Natural killer cell (primary cell): ENCODE results near the gene ZNF121. TPM values are rescaled to one million over a fixed set of nuclear protein-coding genes. Genes with fewer than 3 reads are reported as not detected.

Experiments used
- ATAC-seq, 3 donors: fragments of 150-1000 bp in 2 of 3; fragments of 200-7000 bp in 1 of 3; cut with Tn5 transposase; 1 replicate in 1 of 3; 2 replicates in 2 of 3; pipeline ENCODE4 v1.10.0; 2021; ENCODE audit warnings: mild to moderate bottlenecking in 2 of 3, moderate library complexity in 2 of 3
- DNase-seq, 2 donors: peaks; one replicate each; pipeline versions ENCODE4 v3.0.0 to v3.0.0-alpha.2; 2013 to 2021; ENCODE audit warnings: mixed read lengths in 1 of 2
- H3K27ac ChIP-seq: one replicate; pipeline ENCODE4 v1.5.1; 2013; ENCODE audit warnings: mild to moderate bottlenecking, low read length
- H3K27me3 ChIP-seq: one replicate; pipeline ENCODE4 v1.6.1; 2013; ENCODE audit warnings: low read length; ENCODE audit not compliant: control insufficient read depth, insufficient read depth
- H3K36me3 ChIP-seq: one replicate; pipeline ENCODE4 v1.6.1; 2013; ENCODE audit warnings: low read length; ENCODE audit not compliant: control insufficient read depth, insufficient read depth
- H3K4me1 ChIP-seq: one replicate; pipeline ENCODE4 v1.6.1; 2013; ENCODE audit warnings: low read length; ENCODE audit not compliant: control insufficient read depth, insufficient read depth
- H3K4me3 ChIP-seq: one replicate; pipeline ENCODE4 v1.5.1; 2013; ENCODE audit warnings: low read length
- H3K9me3 ChIP-seq: one replicate; pipeline ENCODE4 v1.6.1; 2013; ENCODE audit warnings: low read length; ENCODE audit not compliant: control insufficient read depth, insufficient read depth
- H3K27ac Mint-ChIP-seq, 2 donors: one replicate each; pipeline ENCODE4 v1.8.0; 2022; ENCODE audit warnings: mild to moderate bottlenecking in 2 of 2, mixed read lengths in 2 of 2, moderate library complexity in 1 of 2
- H3K27me3 Mint-ChIP-seq, 2 donors: one replicate each; pipeline ENCODE4 v1.8.0; 2022; ENCODE audit warnings: low read depth in 2 of 2, mixed read lengths in 2 of 2
- H3K36me3 Mint-ChIP-seq: one replicate; pipeline ENCODE4 v1.8.0; 2022; ENCODE audit warnings: mixed read lengths
- H3K4me1 Mint-ChIP-seq, 2 donors: one replicate each; pipeline ENCODE4 v1.8.0; 2022; ENCODE audit warnings: mixed read lengths in 2 of 2
- H3K4me3 Mint-ChIP-seq: one replicate; pipeline ENCODE4 v1.8.0; 2022; ENCODE audit warnings: mild to moderate bottlenecking, moderate library complexity, mixed read lengths
- H3K9me3 Mint-ChIP-seq, 2 donors: one replicate each; pipeline ENCODE4 v1.8.0; 2022; ENCODE audit warnings: mixed read lengths in 2 of 2
- WGBS: methylation state at CpG from one replicate; pipeline ENCODE4 v1.1.7; 2013; ENCODE audit warnings: missing lambda C conversion rate; ENCODE audit not compliant: insufficient coverage; 5-methylcytosine and 5-hydroxymethylcytosine counted together
- intact Hi-C: fragments of 100-400 bp; cut with micrococcal nuclease; formaldehyde crosslinking; loops from one replicate; pipeline ENCODE4 v1.14.2; 2022
- total RNA-seq, 4 donors: library from RNA; stranded (reverse); fragments of 120-200 nt in 1 of 4; gene quantifications; one replicate each; pipeline versions ENCODE4 v1.2.3 to v1.2.4, GENCODE V29; 2013 to 2022
- TF ChIP-seq, protein P1 (sequence below): fragments of 200-600 bp; IDR thresholded peaks from one replicate; pipeline ENCODE4 v1.8.0; 2022; ENCODE audit warnings: antibody characterized with exemption

The ZNF121 gene
- 10 to 100 TPM; 32.9 to 35.7 (median 33.1) TPM for total RNA-seq
- 52.5 TPM for total RNA-seq (2013)

DNA sequence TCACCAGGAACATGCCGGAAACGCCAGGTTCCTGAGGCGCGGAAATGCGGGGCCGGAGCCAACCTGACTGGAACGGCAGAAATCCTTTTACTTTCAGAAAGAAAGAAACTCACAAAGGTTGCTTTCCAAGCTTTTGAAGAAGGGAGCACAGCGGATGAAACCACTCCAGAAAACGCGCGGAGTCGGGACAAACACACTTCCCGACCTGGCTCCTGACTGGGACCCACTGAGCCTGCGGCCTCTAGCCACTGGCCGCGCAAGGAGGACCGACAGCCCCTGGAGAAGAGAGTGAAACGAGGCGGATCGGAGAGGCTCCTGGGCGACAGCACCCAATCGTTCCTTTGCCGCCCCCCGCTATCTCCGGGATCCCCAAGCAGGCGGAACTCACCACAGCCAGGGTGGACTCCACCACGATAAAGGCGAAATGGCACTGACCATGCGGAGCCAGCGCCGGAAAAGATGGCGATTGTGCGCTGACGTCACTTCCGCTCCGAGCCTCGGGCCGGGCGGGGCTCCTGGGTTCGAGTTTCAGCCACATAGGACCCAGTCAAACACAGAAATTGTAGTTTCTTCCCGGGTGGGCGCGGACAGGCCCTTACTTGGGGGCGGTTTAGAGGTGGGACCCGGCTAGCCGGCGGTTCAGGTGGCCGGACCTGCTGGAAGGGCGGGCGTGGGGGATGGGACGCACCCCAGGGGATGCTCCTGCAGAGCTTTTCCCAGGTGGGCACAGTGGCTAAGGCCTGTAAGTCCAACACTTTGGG is at the start of gene ZNF121:
Gene ZNF121, minus strand, starts transcription at position 432 of the 761 bp plus-strand sequence. CDS start 16,407 bp downstream, outside the sequence.
- peak within 1 kb of the TSS; percentile 94 for H3K27ac ChIP-seq
- 0% methylated on average over 51 of the region's 51 CpGs for WGBS
- TF ChIP-seq, protein P1, sequence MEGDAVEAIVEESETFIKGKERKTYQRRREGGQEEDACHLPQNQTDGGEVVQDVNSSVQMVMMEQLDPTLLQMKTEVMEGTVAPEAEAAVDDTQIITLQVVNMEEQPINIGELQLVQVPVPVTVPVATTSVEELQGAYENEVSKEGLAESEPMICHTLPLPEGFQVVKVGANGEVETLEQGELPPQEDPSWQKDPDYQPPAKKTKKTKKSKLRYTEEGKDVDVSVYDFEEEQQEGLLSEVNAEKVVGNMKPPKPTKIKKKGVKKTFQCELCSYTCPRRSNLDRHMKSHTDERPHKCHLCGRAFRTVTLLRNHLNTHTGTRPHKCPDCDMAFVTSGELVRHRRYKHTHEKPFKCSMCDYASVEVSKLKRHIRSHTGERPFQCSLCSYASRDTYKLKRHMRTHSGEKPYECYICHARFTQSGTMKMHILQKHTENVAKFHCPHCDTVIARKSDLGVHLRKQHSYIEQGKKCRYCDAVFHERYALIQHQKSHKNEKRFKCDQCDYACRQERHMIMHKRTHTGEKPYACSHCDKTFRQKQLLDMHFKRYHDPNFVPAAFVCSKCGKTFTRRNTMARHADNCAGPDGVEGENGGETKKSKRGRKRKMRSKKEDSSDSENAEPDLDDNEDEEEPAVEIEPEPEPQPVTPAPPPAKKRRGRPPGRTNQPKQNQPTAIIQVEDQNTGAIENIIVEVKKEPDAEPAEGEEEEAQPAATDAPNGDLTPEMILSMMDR = no peak
- no peaks in the 10 kb centered on the region for H3K27me3 ChIP-seq
- H3K27me3 Mint-ChIP-seq = peaks cover 9 to 19% of the 10 kb centered on the region in 2 donors
- H3K27ac Mint-ChIP-seq = peak within 1 kb of the TSS; percentile 97
- ATAC-seq (peak; percentile 88 to 89 (median 89)), DNase-seq (peak; percentile 83 to 89)
- H3K9me3 ChIP-seq = no peaks in the 10 kb centered on the region
- no peaks in the 10 kb centered on the region for H3K36me3 Mint-ChIP-seq
- H3K4me3 ChIP-seq = peak within 1 kb of the TSS; percentile 95
- peak within 1 kb of the TSS; percentile 96 for H3K4me3 Mint-ChIP-seq
- intact Hi-C loops = loop anchor here (1.0 to 5.0 kb wide), 3 partner anchors 38 to 262 kb away; partner anchors contain the start of genes ZNF426, ZNF559 and ZNF561
- no peaks in the 10 kb centered on the region for H3K36me3 ChIP-seq
- peaks cover 41 to 44% of the 10 kb centered on the region in 2 donors for H3K4me1 Mint-ChIP-seq
- H3K9me3 Mint-ChIP-seq = no peaks in the 10 kb centered on the region
- peaks cover 27% of the 10 kb centered on the region for H3K4me1 ChIP-seq

DNA sequence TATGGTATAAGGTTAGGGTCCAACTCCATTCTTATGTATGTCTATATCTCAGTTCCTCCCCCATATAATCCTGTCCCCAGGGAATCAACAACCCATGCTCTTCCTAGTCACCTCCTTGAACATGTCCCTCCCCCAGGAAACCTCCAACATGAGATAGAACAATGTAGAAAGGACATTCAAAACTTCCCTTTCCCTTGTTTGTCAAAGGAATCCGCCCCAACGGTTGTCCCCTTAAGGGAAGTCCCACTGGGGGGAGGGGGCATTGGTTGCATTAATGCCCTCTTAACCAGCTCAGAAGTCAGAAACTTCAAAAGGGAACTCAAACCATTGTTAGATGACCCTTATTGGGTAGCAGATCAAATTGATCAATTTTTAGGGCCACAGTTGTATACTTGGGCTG is 43.6 kb upstream of the ZNF121 start:
- H3K4me1 ChIP-seq = no peaks in the 10 kb centered on the region
- no peaks in the 10 kb centered on the region for H3K27me3 ChIP-seq
- intact Hi-C loops = loop anchor here (10.0 kb wide), 2 partner anchors 423 to 483 kb away; partner anchors contain the start of gene ZNF317
- H3K36me3 Mint-ChIP-seq = no peaks in the 10 kb centered on the region
- 75% methylated on average over 2 of the region's 2 CpGs for WGBS
- H3K4me1 Mint-ChIP-seq = peaks cover 6 to 8% of the 10 kb centered on the region in 2 donors
- H3K4me3 ChIP-seq = no peak overlapping the region
- no peak overlapping the region for H3K4me3 Mint-ChIP-seq
- TF ChIP-seq, protein P1 = no peak
- H3K9me3 Mint-ChIP-seq = no peaks in the 10 kb centered on the region
- no peaks in the 10 kb centered on the region for H3K9me3 ChIP-seq
- H3K27ac ChIP-seq = no peak overlapping the region
- H3K27me3 Mint-ChIP-seq = no peaks in the 10 kb centered on the region
- H3K27ac Mint-ChIP-seq = no peak overlapping the region
- no peak for ATAC-seq
- no peak for DNase-seq
- peaks cover 2% of the 10 kb centered on the region for H3K36me3 ChIP-seq

DNA sequence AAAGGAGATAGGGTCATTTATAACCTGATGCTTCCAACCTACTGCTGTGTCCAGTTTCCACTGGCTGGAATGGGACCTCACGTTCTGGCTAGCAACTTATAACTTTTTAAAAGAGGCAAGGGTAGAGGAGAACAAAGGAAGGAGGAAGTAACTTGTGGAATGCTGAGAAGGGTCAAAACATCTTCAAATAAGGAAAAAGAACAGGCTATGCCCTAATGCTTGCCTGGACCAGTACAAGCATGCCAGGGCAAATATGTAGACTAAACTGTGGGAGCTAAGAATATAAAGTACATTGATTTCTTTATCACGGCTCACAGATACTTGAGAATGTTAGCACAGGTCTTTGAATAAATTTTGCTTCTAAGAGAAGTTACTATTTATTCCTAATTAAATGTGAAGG is 38.2 kb upstream of the ZNF121 start:
- intact Hi-C loops = loop anchor here (5.0 to 10.0 kb wide), 3 partner anchors 40 to 478 kb away; partner anchors contain the start of genes ZNF121 and ZNF317
- peaks cover 22 to 27% of the 10 kb centered on the region in 2 donors for H3K4me1 Mint-ChIP-seq
- no peaks in the 10 kb centered on the region for H3K27me3 ChIP-seq
- H3K36me3 Mint-ChIP-seq = no peaks in the 10 kb centered on the region
- no peaks in the 10 kb centered on the region for H3K9me3 ChIP-seq
- no peak overlapping the region for H3K27ac ChIP-seq
- no peaks in the 10 kb centered on the region for H3K27me3 Mint-ChIP-seq
- WGBS = 70% methylated on average over 1 of the region's 2 CpGs
- peak overlapping the region; percentile 97 to 100 for H3K27ac Mint-ChIP-seq
- TF ChIP-seq, protein P1 = no peak
- peaks cover 7% of the 10 kb centered on the region for H3K36me3 ChIP-seq
- no peak overlapping the region for H3K4me3 ChIP-seq
- peaks cover 0 to 2% of the 10 kb centered on the region in 2 donors for H3K9me3 Mint-ChIP-seq
- DNase-seq (no peak), ATAC-seq (no peak)
- no peak overlapping the region for H3K4me3 Mint-ChIP-seq
- H3K4me1 ChIP-seq = peaks cover 16% of the 10 kb centered on the region
